ENCODE data around the gene TSC2.
"Not testable (repeated sequence)": the region's sequence is repeated elsewhere in the genome, so short reads cannot be mapped to it uniquely, and the experiment has no call there.

Gene TSC2

GRCh38 chr16:2032285-2033056 lies 15.3 kb upstream of the TSC2 start:
- DNase-seq = no peak

GRCh38 chr16:2033057-2033908 lies 14.5 kb upstream of the TSC2 start:
- no peak for DNase-seq

- DNase-seq = not testable (repeated sequence)
Observed at GRCh38 chr16:2033909-2034695, 13.7 kb upstream of the TSC2 start.

- no peak for DNase-seq
Observed at GRCh38 chr16:2034696-2035430, 12.9 kb upstream of the TSC2 start.

GRCh38 chr16:2035431-2036199 lies 12.2 kb upstream of the TSC2 start:
- no peak for DNase-seq

- DNase-seq = no peak
Observed at GRCh38 chr16:2036200-2036966, 11.4 kb upstream of the TSC2 start.

- DNase-seq = no peak
Observed at GRCh38 chr16:2037115-2037514, 10.7 kb upstream of the TSC2 start.

GRCh38 chr16:2037647-2038381 lies 10.0 kb upstream of the TSC2 start:
- DNase-seq = no peak

- no peak for DNase-seq
Observed at GRCh38 chr16:2038382-2039231, 9.2 kb upstream of the TSC2 start.

- DNase-seq = no peak
Observed at GRCh38 chr16:2039274-2040031, 8.3 kb upstream of the TSC2 start.

- no peak for DNase-seq
Observed at GRCh38 chr16:2040041-2040786, 7.6 kb upstream of the TSC2 start.

- DNase-seq = no peak
Observed at GRCh38 chr16:2040787-2041522, 6.8 kb upstream of the TSC2 start.

- DNase-seq = no peak
Observed at GRCh38 chr16:2042171-2042985, 5.4 kb upstream of the TSC2 start.

GRCh38 chr16:2042986-2043666 lies 4.7 kb upstream of the TSC2 start:
- DNase-seq = no peak

- DNase-seq = no peak
Observed at GRCh38 chr16:2043667-2044451, 3.9 kb upstream of the TSC2 start.
